K562 (cell line): Measurements from ENCODE around the gene PAFAH1B2. TPM values are rescaled to one million over a fixed set of nuclear protein-coding genes. Genes with fewer than 3 reads are reported as not detected.

ENCODE experiments used
- ATAC-seq: fragments of 200-7000 bp; cut with Tn5 transposase; 3 replicates; pipeline ENCODE4 v1.9.1; 2020; ENCODE audit warnings: moderate library complexity
- BruUV-seq: library from RNA; stranded (reverse); fragments of 400-500 nt; replicated peaks from 2 replicates; lab custom pipeline; 2021; lab: Mats Ljungman, UMichigan
- CTCF ChIA-PET: fragments of 300-600 bp; formaldehyde crosslinking; extraction: SDS; loops from one replicate; lab custom pipeline; 2021; ENCODE audit warnings: low intra/inter-chr PET ratio; lab: Yijun Ruan, JAX
- POLR2A ChIA-PET: fragments of 300-600, 350-650 bp; sonication (Branson Sonifier 250); formaldehyde crosslinking; extraction: SDS; loops from one replicate; lab custom pipeline; 2021; ENCODE audit warnings: antibody characterized with exemption, inconsistent platforms; lab: Yijun Ruan, JAX
- DNase-seq, 4 experiments: peaks; one replicate each; pipeline versions ENCODE4 v3.0.0 to v3.0.0-alpha.2; 2011 to 2018; ENCODE audit warnings: low spot score in 3 of 4, mixed read lengths in 3 of 4; ENCODE audit errors: extremely low read depth in 1 of 4
- FAIRE-seq: peaks from 2 replicates; lab custom pipeline; 2011; peaks lifted over from hg19 to GRCh38; lab: Jason Lieb, UNC
- H2AFZ ChIP-seq: 2 replicates; pipeline ENCODE4 v1.6.0; 2011; ENCODE audit warnings: low read depth, low read length, control low read depth, inconsistent platforms
- H3K27ac ChIP-seq: fragments of 200-600 bp; 3 replicates; pipeline ENCODE4 v1.8.0; 2011; ENCODE audit warnings: low read depth, mild to moderate bottlenecking, control low read depth, inconsistent platforms, low read length, moderate library complexity, mixed read lengths; ENCODE audit errors: extremely low read depth
- H3K27me3 ChIP-seq, 2 experiments: fragments of 300-600 bp in 1 of 2; 2 replicates in 1 of 2; 3 replicates in 1 of 2; pipeline versions ENCODE4 v1.6.0 to v1.8.0; 2011; ENCODE audit warnings: inconsistent platforms in 2 of 2, low read length in 2 of 2, mild to moderate bottlenecking in 1 of 2, mixed read lengths in 1 of 2, moderate library complexity in 1 of 2; ENCODE audit not compliant: control insufficient read depth in 2 of 2, insufficient read depth in 2 of 2
- H3K36me3 ChIP-seq: fragments of 300-600 bp; 3 replicates; pipeline ENCODE4 v1.8.0; 2011; ENCODE audit warnings: mild to moderate bottlenecking, low read length, inconsistent platforms; ENCODE audit not compliant: control insufficient read depth, insufficient read depth
- H3K4me1 ChIP-seq, 2 experiments: fragments of 200-600 bp in 1 of 2; replicated peaks in 1 of 2; 2 replicates in 1 of 2; 3 replicates in 1 of 2; pipeline versions ENCODE4 v1.5.1 to v1.8.0; 2011; ENCODE audit warnings: inconsistent platforms in 2 of 2, low read length in 2 of 2, mild to moderate bottlenecking in 1 of 2, mixed read lengths in 1 of 2, moderate library complexity in 1 of 2; ENCODE audit not compliant: control insufficient read depth in 2 of 2, insufficient read depth in 2 of 2
- H3K4me2 ChIP-seq: 2 replicates; pipeline ENCODE4 v1.6.1; 2011; ENCODE audit warnings: low read length, control low read depth, inconsistent platforms, mixed read lengths; ENCODE audit not compliant: insufficient read depth
- H3K4me3 ChIP-seq: fragments of 200-600 bp; sonication (generic), shearing (Covaris generic); 2 replicates; pipeline ENCODE4 v1.5.1; 2016; ENCODE audit warnings: control low read depth, inconsistent platforms
- H3K79me2 ChIP-seq: fragments of 200-600 bp; 3 replicates; pipeline ENCODE4 v1.8.0; 2011; ENCODE audit warnings: low read length, inconsistent platforms; ENCODE audit not compliant: control insufficient read depth, insufficient read depth
- H3K9ac ChIP-seq, 2 experiments: 2 replicates each; pipeline versions ENCODE4 v1.6.0 to v1.6.1; 2011; ENCODE audit warnings: low read depth in 2 of 2, low read length in 2 of 2, control low read depth in 1 of 2, inconsistent platforms in 1 of 2, mild to moderate bottlenecking in 1 of 2, mixed read lengths in 1 of 2; ENCODE audit not compliant: insufficient read depth in 1 of 2
- H3K9me1 ChIP-seq: one replicate; pipeline ENCODE4 v1.6.0; 2011; ENCODE audit warnings: inconsistent platforms, mild to moderate bottlenecking, low read length, moderate library complexity; ENCODE audit not compliant: control insufficient read depth, insufficient read depth
- H3K9me3 ChIP-seq: replicated peaks from 2 replicates; pipeline ENCODE4 v1.5.1; 2011; ENCODE audit warnings: low read depth, low read length, inconsistent platforms; ENCODE audit not compliant: control insufficient read depth, insufficient read depth
- H4K20me1 ChIP-seq: replicated peaks from 2 replicates; pipeline ENCODE4 v1.6.1; 2011; ENCODE audit warnings: low read length, inconsistent platforms, mixed read lengths; ENCODE audit not compliant: control insufficient read depth, insufficient read depth
- NR2C1 ChIP-seq, 2 experiments: fragments of 450-650 bp; IDR thresholded peaks; 2 replicates each; pipeline ENCODE4 v1.6.1; 2017; ENCODE audit warnings: mild to moderate bottlenecking in 2 of 2, antibody characterized with exemption in 1 of 2, inconsistent platforms in 1 of 2, missing compliant biosample characterization in 1 of 2, missing genetic modification characterization in 1 of 2
- NR2C2 ChIP-seq, 2 experiments: fragments of 200-800 bp in 1 of 2; sonication (Bioruptor generic) in 1 of 2; sonication (generic) in 1 of 2; formaldehyde crosslinking in 1 of 2; IDR thresholded peaks; 2 replicates each; pipeline versions ENCODE4 v1.6.1 to v1.8.0; 2016 to 2022; ENCODE audit warnings: mild to moderate bottlenecking in 1 of 2, missing compliant biosample characterization in 1 of 2, missing genetic modification characterization in 1 of 2, missing genetic modification reagents in 1 of 2
- PHF8 ChIP-seq: fragments of 200-600 bp; sonication (generic); IDR thresholded peaks from 2 replicates; pipeline ENCODE4 v1.6.1; 2012; ENCODE audit warnings: mixed run types, mild to moderate bottlenecking, inconsistent platforms, low read length, moderate library complexity, borderline replicate concordance
- ZBTB40 ChIP-seq, 2 experiments: fragments of 450-650 bp in 1 of 2; sonication (generic) in 1 of 2; formaldehyde crosslinking in 1 of 2; IDR thresholded peaks; 2 replicates each; pipeline versions ENCODE4 v1.7.1 to v1.9.0; 2016 to 2022; ENCODE audit warnings: inconsistent platforms in 1 of 2, mild to moderate bottlenecking in 1 of 2, missing genetic modification reagents in 1 of 2
- WGBS: fragments of 100-300 bp; shearing (Covaris generic); methylation state at CpG from one replicate; pipeline ENCODE4 v1.1.6; 2016; ENCODE audit warnings: low coverage, mixed read lengths; ENCODE audit not compliant: insufficient coverage; ENCODE audit errors: missing lambda C conversion rate; 5-methylcytosine and 5-hydroxymethylcytosine counted together
- in situ Hi-C: fragments of 300-500 bp; cut with MboI; formaldehyde crosslinking; loops from 4 replicates; pipeline ENCODE4 v1.15.0; 2018; ENCODE audit warnings: inconsistent platforms, mixed read lengths
- intact Hi-C: fragments of 100-400 bp; cut with micrococcal nuclease; formaldehyde crosslinking; loops from 2 replicates; pipeline ENCODE4 v1.14.2; 2022
- polyA plus RNA-seq, 8 experiments: library from polyadenylated mRNA; depleted of rRNA in 4 of 8; stranded (reverse) in 5 of 8; unstranded in 3 of 8; fragments of >200 nt; fragmentation: Nextera tagmentation in 2 of 8; fragmentation: Illumina TruSeq in 1 of 8; extraction: Ambion mirVana in 2 of 8; extraction: Trizol in 1 of 8; gene quantifications; 2 replicates each; pipeline versions ENCODE4 v1.2.1 to v1.2.3, GENCODE V29; 2011 to 2014; ENCODE audit warnings: inconsistent platforms in 1 of 8, missing spikeins in 1 of 8
- total RNA-seq, 7 experiments: library from RNA; depleted of rRNA in 6 of 7; stranded (reverse); fragments of >200 nt in 6 of 7; fragmentation: Illumina TruSeq in 2 of 7; extraction: Trizol in 2 of 7; gene quantifications; 2 replicates each; pipeline versions ENCODE4 v1.2.1 to v1.2.3, GENCODE V29; 2011 to 2021; ENCODE audit warnings: low replicate concordance in 1 of 7

Gene PAFAH1B2
- total and polyA plus RNA-seq, 9 of the 15 experiments (the other 6 are each of a cell fraction or from before 2014, with no cell fraction given): 27.8 to 94.7 (median 64.9) TPM

- DNase-seq: no peak
- intact Hi-C loops (no loop called here), in situ Hi-C loops (no loop called here)
- WGBS: 85% methylated on average over 8 of the region's 8 CpGs
- Histone ChIP-seq H3K36me3 (peaks cover 69% of the 10 kb centered on the region), H3K9ac (peak overlapping the region in 1 of 2 experiments; percentile 30; a peak in 1 of 4 replicates), H3K27ac (no peak overlapping the region), H3K79me2 (no peaks in the 10 kb centered on the region), H3K4me3 (no peak overlapping the region), H3K9me3 (no peaks in the 10 kb centered on the region), H3K4me2 (no peak overlapping the region; the same call in 1 of the 2 replicates)
- TF ChIP-seq ZBTB40 (IDR thresholded peaks at IDR 0.05) (0 out of 2 replicates have a peak, but pooled peaks have one; percentile 13), ZBTB40 (CRISPR knock-in tag; IDR thresholded peaks at IDR 0.05) (no peak), PHF8 (no peak), NR2C1 (IDR thresholded peaks at IDR 0.05) (peak; percentile 55; the same call in 1 of the 2 replicates), NR2C1 (tag; IDR thresholded peaks at IDR 0.05) (no peak), NR2C2 (CRISPR knock-in tag; IDR thresholded peaks at IDR 0.05) (no peak), NR2C2 (tag; IDR thresholded peaks at IDR 0.05) (peak; percentile 27; the same call in 1 of the 2 replicates)
- TF ChIP-seq, all 486 proteins: peak for 3
- peaks cover 6% of the 10 kb centered on the region for H3K9me1 ChIP-seq
- CTCF ChIA-PET: no interaction called here
- no peak for ATAC-seq
- peaks cover 42 to 45% of the 10 kb centered on the region in 2 experiments; a peak in 4 of 5 replicates for H3K4me1 ChIP-seq
- no peak overlapping the region for H2AFZ ChIP-seq
- no peaks in the 10 kb centered on the region for H3K27me3 ChIP-seq
- peaks cover 7% of the 10 kb centered on the region for H4K20me1 ChIP-seq
- no peak for FAIRE-seq
- BruUV-seq: no TSS peak
- POLR2A ChIA-PET: interaction anchor here (0.6 to 3.3 kb wide), 2 partner anchors 11 to 389 kb away, joined by 3 to 20 read pairs; partner anchors contain the start of gene PCSK7
These were observed 75.4 kb downstream of the PAFAH1B2 start for GRCh38 chr11:117219455-117219854.
